ENCODE data around the gene OSCP1. TPM values are rescaled to one million over a fixed set of nuclear protein-coding genes. Genes with fewer than 3 reads are reported as not detected.

OSCP1 gene
- total RNA-seq, 4 donors from 2014 or later: 8.2 to 10.8 (median 9.6) TPM

GRCh38 chr1:36398370-36398977, 51.8 kb downstream of the OSCP1 start:
- 82% methylated on average over 7 of the region's 7 CpGs for WGBS
- H3K27me3 ChIP-seq: no peaks in the 10 kb centered on the region
- H3K4me3 ChIP-seq: no peak overlapping the region
- intact Hi-C loops (cut with DNase I): no loop called here
- TF ChIP-seq EP300 (IDR thresholded peaks at IDR 0.05) (no peak), POLR2AphosphoS5 (IDR thresholded peaks at IDR 0.05) (no peak), POLR2A (IDR thresholded peaks at IDR 0.05; ENCODE audit: low read depth) (no peak), CTCF (IDR thresholded peaks at IDR 0.05) (no peak)
- H3K27ac ChIP-seq (replicated peaks in 1 of 4): peak overlapping the region; percentile 92 to 99 (median 97)
- H3K36me3 ChIP-seq: peaks cover 7 to 8% (median 8%) of the 10 kb centered on the region in 4 donors
- no peaks in the 10 kb centered on the region for H3K9me3 ChIP-seq
- peaks cover 17 to 43% (median 29%) of the 10 kb centered on the region in 4 donors for H3K4me1 ChIP-seq
- DNase-seq (ENCODE audit: extremely low spot score): no peak

- H3K27ac ChIP-seq (replicated peaks in 1 of 4): peak within 1 kb of the TSS; percentile 92 to 99 (median 97)
- intact Hi-C loops (cut with DNase I): no loop called here
- H3K9me3 ChIP-seq: no peaks in the 10 kb centered on the region
- peaks cover 17 to 47% (median 31%) of the 10 kb centered on the region in 4 donors for H3K4me1 ChIP-seq
- peaks cover 12 to 17% (median 17%) of the 10 kb centered on the region in 4 donors for H3K36me3 ChIP-seq
- no peaks in the 10 kb centered on the region for H3K27me3 ChIP-seq
- H3K4me3 ChIP-seq: peak within 1 kb of the TSS; percentile 71 to 91 (median 85)
- DNase-seq (ENCODE audit: extremely low spot score): peak; percentile 98
- TF ChIP-seq EP300 (IDR thresholded peaks at IDR 0.05): no peak
- no peak for TF ChIP-seq CTCF (IDR thresholded peaks at IDR 0.05)
- peak; percentile 98 for TF ChIP-seq POLR2A (IDR thresholded peaks at IDR 0.05; ENCODE audit: low read depth)
- TF ChIP-seq POLR2AphosphoS5 (IDR thresholded peaks at IDR 0.05): peak; percentile 100
- 0% methylated on average over 21 of the region's 60 CpGs for WGBS
Observed at GRCh38 chr1:36397378-36398230, 52.6 kb downstream of the OSCP1 start, which contains the start of gene LSM10. TSS of gene LSM10 (minus strand) at chr1:36397908. CDS start at chr1:36394129, 3,779 bp downstream.

- intact Hi-C loops (cut with DNase I): no loop called here
- no peak for DNase-seq (ENCODE audit: extremely low spot score)
- Histone ChIP-seq H3K27ac (replicated peaks in 1 of 4) (peak overlapping the region; percentile 92 to 99 (median 97)), H3K4me3 (peak overlapping the region; percentile 71 to 91 (median 85)), H3K27me3 (no peaks in the 10 kb centered on the region), H3K4me1 (peaks cover 17 to 47% (median 31%) of the 10 kb centered on the region in 4 donors), H3K9me3 (no peaks in the 10 kb centered on the region), H3K36me3 (peaks cover 12 to 23% (median 23%) of the 10 kb centered on the region in 4 donors)
- TF ChIP-seq EP300 (IDR thresholded peaks at IDR 0.05): no peak
- no peak for TF ChIP-seq POLR2A (IDR thresholded peaks at IDR 0.05; ENCODE audit: low read depth)
- TF ChIP-seq POLR2AphosphoS5 (IDR thresholded peaks at IDR 0.05): no peak
- no peak for TF ChIP-seq CTCF (IDR thresholded peaks at IDR 0.05)
- 4% methylated on average over 5 of the region's 5 CpGs for WGBS
Observed at GRCh38 chr1:36397083-36397377, 53.2 kb downstream of the OSCP1 start.

- intact Hi-C loops (cut with DNase I): no loop called here
- Histone ChIP-seq H3K4me1 (peaks cover 17 to 47% (median 31%) of the 10 kb centered on the region in 4 donors), H3K27ac (replicated peaks in 1 of 4) (peak overlapping the region; percentile 92 to 99 (median 97)), H3K27me3 (no peaks in the 10 kb centered on the region), H3K36me3 (peaks cover 14 to 29% (median 29%) of the 10 kb centered on the region in 4 donors), H3K9me3 (no peaks in the 10 kb centered on the region), H3K4me3 (peak overlapping the region in 2 of 4 donors; percentile 71 to 83)
- TF ChIP-seq POLR2A (IDR thresholded peaks at IDR 0.05; ENCODE audit: low read depth) (no peak), CTCF (IDR thresholded peaks at IDR 0.05) (no peak), EP300 (IDR thresholded peaks at IDR 0.05) (no peak), POLR2AphosphoS5 (IDR thresholded peaks at IDR 0.05) (no peak)
- WGBS: 76% methylated on average over 6 of the region's 6 CpGs
- DNase-seq (ENCODE audit: extremely low spot score): no peak
Observed at GRCh38 chr1:36396359-36396758, 53.9 kb downstream of the OSCP1 start.

Data from esophagus muscularis mucosa (tissue), 4 donors.